ENCODE data around the gene FHDC1. TPM values are rescaled to one million over a fixed set of nuclear protein-coding genes. Genes with fewer than 3 reads are reported as not detected.

Gene FHDC1
- total and polyA plus RNA-seq, 10 of the 15 experiments (the other 5 are each of a cell fraction or from before 2014, with no cell fraction given) = 0.04 to 0.12 (median 0.06) TPM; not detected in 3

DNA sequence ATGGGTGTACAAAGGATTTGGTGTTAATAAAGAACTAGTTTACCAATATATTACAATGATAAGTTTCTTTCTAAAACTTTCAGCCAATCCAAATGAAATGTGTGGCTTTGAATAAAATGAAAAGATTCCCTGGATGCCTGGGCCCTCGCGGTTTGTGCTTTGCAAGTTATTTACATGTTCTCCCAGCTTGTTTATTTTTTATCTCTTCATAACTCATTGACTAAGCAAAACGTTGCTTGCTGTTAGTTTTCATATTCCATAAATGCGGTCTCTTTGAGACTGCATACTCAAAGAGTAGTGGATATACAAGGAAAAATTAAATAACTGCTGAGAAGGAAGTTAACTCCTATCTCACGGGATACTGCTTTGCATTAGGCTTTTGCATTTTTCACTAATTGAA is 26.0 kb downstream of the FHDC1 start:
- no TSS peak for BruUV-seq (replicated peaks)
- intact Hi-C loops (cut with micrococcal nuclease; ENCODE audit: unreplicated experiment) (no loop called here), in situ Hi-C loops (cut with MboI) (no loop called here)
- H3K9ac ChIP-seq (ENCODE audit: control insufficient read depth, insufficient read depth, low read length) = no peak overlapping the region
- ATAC-seq = no peak
- no peak overlapping the region for H3K27ac ChIP-seq (ENCODE audit: control insufficient read depth, insufficient read depth)
- no peaks in the 10 kb centered on the region for H3K9me3 ChIP-seq (replicated peaks; ENCODE audit: control insufficient read depth, insufficient read depth, low read length)
- H3K79me2 ChIP-seq (ENCODE audit: control insufficient read depth, insufficient read depth, low read length) = no peaks in the 10 kb centered on the region
- no peak overlapping the region for H2AFZ ChIP-seq (ENCODE audit: control insufficient read depth, low read depth, low read length)
- ChIA-PET RAD21 (ENCODE audit: unreplicated experiment) (no interaction called here), CTCF (interaction anchor here (0.6 kb wide), 1 partner anchor 543 kb away, joined by 3 read pairs; no protein-coding TSS in a partner anchor), POLR2A (no interaction called here), SMC1A (ENCODE audit: uncharacterized antibody, unreplicated experiment) (no interaction called here)
- TF ChIP-seq ESRRA (IDR thresholded peaks at IDR 0.05; ENCODE audit: low read length) (no peak), RAD51 (IDR thresholded peaks at IDR 0.05) (no peak), POLR2A (IDR thresholded peaks at IDR 0.05; ENCODE audit: low read depth, low read length) (no peak), SMARCA5 (IDR thresholded peaks at IDR 0.05) (no peak)
- FAIRE-seq = no peak
- no peak overlapping the region for H3K4me3 ChIP-seq
- H3K4me2 ChIP-seq (ENCODE audit: control insufficient read depth, insufficient read depth) = no peak overlapping the region
- no peak for DNase-seq (ENCODE audit: low read depth, low spot score)
- no peaks in the 10 kb centered on the region for H3K27me3 ChIP-seq (replicated peaks in 1 of 2; ENCODE audit: control insufficient read depth in 2 of 2, insufficient read depth in 2 of 2, low read length in 1 of 2)
- no peaks in the 10 kb centered on the region for H3K36me3 ChIP-seq (ENCODE audit: control insufficient read depth in 2 of 2, insufficient read depth in 2 of 2, low read length in 1 of 2)
- no peaks in the 10 kb centered on the region for H3K4me1 ChIP-seq (ENCODE audit: control insufficient read depth, insufficient read depth, low read length)
- no peaks in the 10 kb centered on the region for H4K20me1 ChIP-seq (ENCODE audit: control insufficient read depth, insufficient read depth)
- 43% methylated on average over 5 of the region's 5 CpGs for WGBS (ENCODE audit: insufficient coverage, insufficient replicate concordance, low lambda C conversion rate, missing lambda C conversion rate)

DNA sequence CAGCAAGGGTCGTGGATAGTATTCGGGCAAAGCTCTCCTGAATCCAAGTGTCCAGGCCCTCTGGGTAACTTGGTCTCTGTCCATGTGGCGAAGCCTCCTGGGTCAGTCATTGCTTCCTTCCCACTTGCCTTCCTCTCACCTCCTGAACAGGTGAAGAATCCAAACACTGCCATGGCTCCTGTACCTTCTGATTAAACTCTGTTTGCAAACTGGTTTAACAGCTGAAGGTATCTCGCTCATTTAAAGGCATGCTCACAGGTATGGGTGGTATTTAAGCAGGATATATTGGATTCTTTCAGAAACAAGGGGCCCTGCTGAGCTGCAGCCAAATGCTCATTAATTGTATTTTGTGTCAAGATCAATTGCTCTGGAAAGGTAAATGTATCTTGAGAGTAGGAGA is 28.2 kb downstream of the FHDC1 start:
- ChIA-PET CTCF (no interaction called here), SMC1A (ENCODE audit: uncharacterized antibody, unreplicated experiment) (interaction anchor here (0.6 to 1.1 kb wide), 4 partner anchors 9 to 101 kb away, joined by 3 to 4 read pairs (median 3); no protein-coding TSS in a partner anchor), POLR2A (interaction anchor here (0.6 kb wide), 1 partner anchor 175 kb away, joined by 5 read pairs; no protein-coding TSS in a partner anchor), RAD21 (ENCODE audit: unreplicated experiment) (interaction anchor here (0.7 kb wide), 1 partner anchor 1961 kb away, joined by 4 read pairs; no protein-coding TSS in a partner anchor)
- Histone ChIP-seq H3K4me2 (ENCODE audit: control insufficient read depth, insufficient read depth) (no peak overlapping the region), H3K36me3 (ENCODE audit: control insufficient read depth in 2 of 2, insufficient read depth in 2 of 2, low read length in 1 of 2) (no peaks in the 10 kb centered on the region), H3K27ac (ENCODE audit: control insufficient read depth, insufficient read depth) (no peak overlapping the region), H3K27me3 (replicated peaks in 1 of 2; ENCODE audit: control insufficient read depth in 2 of 2, insufficient read depth in 2 of 2, low read length in 1 of 2) (no peaks in the 10 kb centered on the region), H2AFZ (ENCODE audit: control insufficient read depth, low read depth, low read length) (no peak overlapping the region), H3K4me1 (ENCODE audit: control insufficient read depth, insufficient read depth, low read length) (no peaks in the 10 kb centered on the region), H3K9me3 (replicated peaks; ENCODE audit: control insufficient read depth, insufficient read depth, low read length) (no peaks in the 10 kb centered on the region), H3K9ac (ENCODE audit: control insufficient read depth, insufficient read depth, low read length) (no peak overlapping the region), H3K79me2 (ENCODE audit: control insufficient read depth, insufficient read depth, low read length) (no peaks in the 10 kb centered on the region), H3K4me3 (no peak overlapping the region), H4K20me1 (ENCODE audit: control insufficient read depth, insufficient read depth) (no peaks in the 10 kb centered on the region)
- no peak for ATAC-seq
- TF ChIP-seq, protein P1, sequence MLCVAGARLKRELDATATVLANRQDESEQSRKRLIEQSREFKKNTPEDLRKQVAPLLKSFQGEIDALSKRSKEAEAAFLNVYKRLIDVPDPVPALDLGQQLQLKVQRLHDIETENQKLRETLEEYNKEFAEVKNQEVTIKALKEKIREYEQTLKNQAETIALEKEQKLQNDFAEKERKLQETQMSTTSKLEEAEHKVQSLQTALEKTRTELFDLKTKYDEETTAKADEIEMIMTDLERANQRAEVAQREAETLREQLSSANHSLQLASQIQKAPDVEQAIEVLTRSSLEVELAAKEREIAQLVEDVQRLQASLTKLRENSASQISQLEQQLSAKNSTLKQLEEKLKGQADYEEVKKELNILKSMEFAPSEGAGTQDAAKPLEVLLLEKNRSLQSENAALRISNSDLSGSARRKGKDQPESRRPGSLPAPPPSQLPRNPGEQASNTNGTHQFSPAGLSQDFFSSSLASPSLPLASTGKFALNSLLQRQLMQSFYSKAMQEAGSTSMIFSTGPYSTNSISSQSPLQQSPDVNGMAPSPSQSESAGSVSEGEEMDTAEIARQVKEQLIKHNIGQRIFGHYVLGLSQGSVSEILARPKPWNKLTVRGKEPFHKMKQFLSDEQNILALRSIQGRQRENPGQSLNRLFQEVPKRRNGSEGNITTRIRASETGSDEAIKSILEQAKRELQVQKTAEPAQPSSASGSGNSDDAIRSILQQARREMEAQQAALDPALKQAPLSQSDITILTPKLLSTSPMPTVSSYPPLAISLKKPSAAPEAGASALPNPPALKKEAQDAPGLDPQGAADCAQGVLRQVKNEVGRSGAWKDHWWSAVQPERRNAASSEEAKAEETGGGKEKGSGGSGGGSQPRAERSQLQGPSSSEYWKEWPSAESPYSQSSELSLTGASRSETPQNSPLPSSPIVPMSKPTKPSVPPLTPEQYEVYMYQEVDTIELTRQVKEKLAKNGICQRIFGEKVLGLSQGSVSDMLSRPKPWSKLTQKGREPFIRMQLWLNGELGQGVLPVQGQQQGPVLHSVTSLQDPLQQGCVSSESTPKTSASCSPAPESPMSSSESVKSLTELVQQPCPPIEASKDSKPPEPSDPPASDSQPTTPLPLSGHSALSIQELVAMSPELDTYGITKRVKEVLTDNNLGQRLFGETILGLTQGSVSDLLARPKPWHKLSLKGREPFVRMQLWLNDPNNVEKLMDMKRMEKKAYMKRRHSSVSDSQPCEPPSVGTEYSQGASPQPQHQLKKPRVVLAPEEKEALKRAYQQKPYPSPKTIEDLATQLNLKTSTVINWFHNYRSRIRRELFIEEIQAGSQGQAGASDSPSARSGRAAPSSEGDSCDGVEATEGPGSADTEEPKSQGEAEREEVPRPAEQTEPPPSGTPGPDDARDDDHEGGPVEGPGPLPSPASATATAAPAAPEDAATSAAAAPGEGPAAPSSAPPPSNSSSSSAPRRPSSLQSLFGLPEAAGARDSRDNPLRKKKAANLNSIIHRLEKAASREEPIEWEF (IDR thresholded peaks at IDR 0.05; ENCODE audit: insufficient replicate concordance, low read depth, low read length) = no peak
- TF ChIP-seq BCL11A (IDR thresholded peaks at IDR 0.05; ENCODE audit: low read depth, low read length) = no peak
- TF ChIP-seq SIX5 (IDR thresholded peaks at IDR 0.05; ENCODE audit: low read depth, low read length, severe bottlenecking) = no peak
- TF ChIP-seq ZNF24 (IDR thresholded peaks at IDR 0.05) = no peak
- TF ChIP-seq, protein P2, sequence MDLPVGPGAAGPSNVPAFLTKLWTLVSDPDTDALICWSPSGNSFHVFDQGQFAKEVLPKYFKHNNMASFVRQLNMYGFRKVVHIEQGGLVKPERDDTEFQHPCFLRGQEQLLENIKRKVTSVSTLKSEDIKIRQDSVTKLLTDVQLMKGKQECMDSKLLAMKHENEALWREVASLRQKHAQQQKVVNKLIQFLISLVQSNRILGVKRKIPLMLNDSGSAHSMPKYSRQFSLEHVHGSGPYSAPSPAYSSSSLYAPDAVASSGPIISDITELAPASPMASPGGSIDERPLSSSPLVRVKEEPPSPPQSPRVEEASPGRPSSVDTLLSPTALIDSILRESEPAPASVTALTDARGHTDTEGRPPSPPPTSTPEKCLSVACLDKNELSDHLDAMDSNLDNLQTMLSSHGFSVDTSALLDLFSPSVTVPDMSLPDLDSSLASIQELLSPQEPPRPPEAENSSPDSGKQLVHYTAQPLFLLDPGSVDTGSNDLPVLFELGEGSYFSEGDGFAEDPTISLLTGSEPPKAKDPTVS (IDR thresholded peaks at IDR 0.05; ENCODE audit: low read depth, low read length) = no peak
- 20% methylated on average over 4 of the region's 4 CpGs for WGBS (ENCODE audit: insufficient coverage, insufficient replicate concordance, low lambda C conversion rate, missing lambda C conversion rate)
- in situ Hi-C loops (cut with MboI) = no loop called here
- no peak for DNase-seq (ENCODE audit: low read depth, low spot score)
- no peak for FAIRE-seq
- intact Hi-C loops (cut with micrococcal nuclease; ENCODE audit: unreplicated experiment) = no loop called here
- BruUV-seq (replicated peaks) = no TSS peak
